GM12864 (cell line): ENCODE data around the gene MRPL4.

Experiments
- DNase-seq: peaks from one replicate; pipeline ENCODE4 v3.0.0-alpha.2; 2011; ENCODE audit warnings: low read depth
- H3K4me3 ChIP-seq: 2 replicates; pipeline ENCODE4 v1.5.1; 2011; ENCODE audit warnings: mild to moderate bottlenecking, low read depth, low read length, control low read depth
- CTCF ChIP-seq: IDR thresholded peaks from 2 replicates; pipeline ENCODE4 v1.5.1; 2011; ENCODE audit warnings: low read depth, mild to moderate bottlenecking, moderate library complexity, low read length, control low read depth, inconsistent platforms; ENCODE audit errors: missing control alignments

The MRPL4 gene

GRCh38 chr19:10223488-10224213 is 28.4 kb upstream of the MRPL4 start:
- H3K4me3 ChIP-seq, result no peak overlapping the region
- no peak for DNase-seq
- TF ChIP-seq CTCF, result no peak

- TF ChIP-seq CTCF, result no peak
- no peak overlapping the region for H3K4me3 ChIP-seq
- no peak for DNase-seq
Observed at GRCh38 chr19:10224337-10224736, 27.7 kb upstream of the MRPL4 start.

GRCh38 chr19:10226021-10226375 is 26.0 kb upstream of the MRPL4 start:
- TF ChIP-seq CTCF, result no peak
- DNase-seq, result no peak

GRCh38 chr19:10226376-10227025 is 25.5 kb upstream of the MRPL4 start:
- DNase-seq, result no peak
- no peak overlapping the region for H3K4me3 ChIP-seq
- TF ChIP-seq CTCF, result no peak

More at GRCh38 chr19:10226021-10226375, 26.0 kb upstream of the MRPL4 start:
- H3K4me3 ChIP-seq, result no peak overlapping the region

GRCh38 chr19:10227026-10227971 is 24.7 kb upstream of the MRPL4 start:
- no peak overlapping the region for H3K4me3 ChIP-seq
- DNase-seq, result no peak
- TF ChIP-seq CTCF, result peak; percentile 23

GRCh38 chr19:10228393-10228792 is 23.6 kb upstream of the MRPL4 start:
- TF ChIP-seq CTCF, result no peak
- DNase-seq, result no peak
- H3K4me3 ChIP-seq, result peak overlapping the region; percentile 43
